PC-3 (cell line): ENCODE measurements around the gene CSMD2.

ENCODE experiments used
- EZH2 ChIP-seq: fragments of 300-600 bp; sonication (generic); IDR thresholded peaks from one replicate; pipeline ENCODE4 v1.6.1; 2017; ENCODE audit warnings: antibody characterized with exemption, mild to moderate bottlenecking, low read length; ENCODE audit not compliant: unreplicated experiment
- TF ChIP-seq, protein P1 (sequence below): fragments of 300-600 bp; sonication (generic); conservative IDR thresholded peaks from 2 replicates; pipeline ENCODE4 v1.5.1; 2017; ENCODE audit warnings: antibody characterized with exemption, low read depth, mild to moderate bottlenecking, low read length

DNA sequence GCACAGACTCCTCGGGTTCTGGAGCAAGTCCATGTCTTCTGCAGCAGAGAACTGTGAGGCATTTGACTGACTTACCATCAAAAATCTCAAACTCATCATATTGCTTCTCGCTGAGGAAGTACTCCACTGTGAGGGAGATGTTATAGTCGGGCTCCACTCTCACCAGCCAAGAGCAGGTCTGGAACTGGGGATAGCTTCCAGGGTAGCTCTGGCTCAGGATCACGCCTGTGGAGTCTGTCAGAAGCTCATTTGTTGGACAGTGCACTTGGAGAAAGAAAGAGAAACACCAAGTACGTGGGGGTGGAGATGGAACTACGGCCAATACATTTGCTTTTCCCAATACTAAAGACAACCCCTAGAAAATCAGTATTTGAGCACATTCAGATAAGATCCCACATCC lies 581.5 kb downstream of the CSMD2 start:
- TF ChIP-seq, protein P1, sequence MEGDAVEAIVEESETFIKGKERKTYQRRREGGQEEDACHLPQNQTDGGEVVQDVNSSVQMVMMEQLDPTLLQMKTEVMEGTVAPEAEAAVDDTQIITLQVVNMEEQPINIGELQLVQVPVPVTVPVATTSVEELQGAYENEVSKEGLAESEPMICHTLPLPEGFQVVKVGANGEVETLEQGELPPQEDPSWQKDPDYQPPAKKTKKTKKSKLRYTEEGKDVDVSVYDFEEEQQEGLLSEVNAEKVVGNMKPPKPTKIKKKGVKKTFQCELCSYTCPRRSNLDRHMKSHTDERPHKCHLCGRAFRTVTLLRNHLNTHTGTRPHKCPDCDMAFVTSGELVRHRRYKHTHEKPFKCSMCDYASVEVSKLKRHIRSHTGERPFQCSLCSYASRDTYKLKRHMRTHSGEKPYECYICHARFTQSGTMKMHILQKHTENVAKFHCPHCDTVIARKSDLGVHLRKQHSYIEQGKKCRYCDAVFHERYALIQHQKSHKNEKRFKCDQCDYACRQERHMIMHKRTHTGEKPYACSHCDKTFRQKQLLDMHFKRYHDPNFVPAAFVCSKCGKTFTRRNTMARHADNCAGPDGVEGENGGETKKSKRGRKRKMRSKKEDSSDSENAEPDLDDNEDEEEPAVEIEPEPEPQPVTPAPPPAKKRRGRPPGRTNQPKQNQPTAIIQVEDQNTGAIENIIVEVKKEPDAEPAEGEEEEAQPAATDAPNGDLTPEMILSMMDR = no peak
- TF ChIP-seq EZH2 = no peak
